ENCODE measurements around the gene PLCB4. TPM values are rescaled to one million over a fixed set of nuclear protein-coding genes. Genes with fewer than 3 reads are reported as not detected.

PLCB4 gene
- polyA plus RNA-seq, 1 of the 3 experiments (the other 2 are of a cell fraction), result 5.5 TPM

- no peak for TF ChIP-seq MXI1 (IDR thresholded peaks at IDR 0.05; ENCODE audit: low read depth, low read length)
- no peak for TF ChIP-seq NFIC (IDR thresholded peaks at IDR 0.05; ENCODE audit: borderline replicate concordance)
- no peak for TF ChIP-seq POLR2AphosphoS5 (IDR thresholded peaks at IDR 0.05; ENCODE audit: low read depth, low read length)
- no peak for TF ChIP-seq FOXJ3 (CRISPR knock-in tag; IDR thresholded peaks at IDR 0.05)
- no peak for TF ChIP-seq NRF1 (IDR thresholded peaks at IDR 0.05; ENCODE audit: low read depth, low read length)
- TF ChIP-seq YY1 (IDR thresholded peaks at IDR 0.05; ENCODE audit: low read depth), result no peak
Observed at GRCh38 chr20:9154464-9155024, 85.7 kb downstream of the PLCB4 start (continued).

- CTCF ChIA-PET, result interaction anchor here (1.7 kb wide), 1 partner anchor 11 kb away, joined by 5 read pairs; no protein-coding TSS in a partner anchor
- no peaks in the 10 kb centered on the region for H4K20me1 ChIP-seq (ENCODE audit: insufficient read depth)
- no peak overlapping the region for H3K4me2 ChIP-seq
- POLR2A ChIA-PET, result no interaction called here
- no peaks in the 10 kb centered on the region for H3K9me3 ChIP-seq
- H3K4me1 ChIP-seq (ENCODE audit: control insufficient read depth in 1 of 2, insufficient read depth in 2 of 2, low read depth in 1 of 2, low read length in 1 of 2), result peaks cover 12% of the 10 kb centered on the region in 2 experiments; a peak in 3 of 4 replicates
- WGBS (ENCODE audit: low lambda C conversion rate), result 90% methylated on average over 4 of the region's 4 CpGs
- no peak overlapping the region for H3K4me3 ChIP-seq (ENCODE audit: low read depth in 2 of 2, low read length in 1 of 2)
- H3K79me2 ChIP-seq (ENCODE audit: insufficient read depth), result no peaks in the 10 kb centered on the region
- no peaks in the 10 kb centered on the region for H3K9me2 ChIP-seq
- H3K27ac ChIP-seq (ENCODE audit: low read depth in 2 of 2, low read length in 1 of 2), result no peak overlapping the region
- no peaks in the 10 kb centered on the region for H3F3A ChIP-seq (replicated peaks; ENCODE audit: insufficient read depth)
- no peak overlapping the region for H3K9ac ChIP-seq
- TF ChIP-seq FOXJ3 (CRISPR knock-in tag; IDR thresholded peaks at IDR 0.05), result no peak
- TF ChIP-seq NFIC (IDR thresholded peaks at IDR 0.05; ENCODE audit: borderline replicate concordance), result no peak
- DNase-seq, result no peak
- no peaks in the 10 kb centered on the region for H3K36me3 ChIP-seq (replicated peaks in 1 of 2; ENCODE audit: control insufficient read depth in 1 of 2, insufficient read depth in 2 of 2, low read length in 1 of 2)
- H3K27me3 ChIP-seq (ENCODE audit: insufficient read depth), result no peaks in the 10 kb centered on the region
- H2AFZ ChIP-seq (ENCODE audit: low read depth), result no peak overlapping the region
Observed at GRCh38 chr20:9156529-9157280, 87.8 kb downstream of the PLCB4 start.

DNA sequence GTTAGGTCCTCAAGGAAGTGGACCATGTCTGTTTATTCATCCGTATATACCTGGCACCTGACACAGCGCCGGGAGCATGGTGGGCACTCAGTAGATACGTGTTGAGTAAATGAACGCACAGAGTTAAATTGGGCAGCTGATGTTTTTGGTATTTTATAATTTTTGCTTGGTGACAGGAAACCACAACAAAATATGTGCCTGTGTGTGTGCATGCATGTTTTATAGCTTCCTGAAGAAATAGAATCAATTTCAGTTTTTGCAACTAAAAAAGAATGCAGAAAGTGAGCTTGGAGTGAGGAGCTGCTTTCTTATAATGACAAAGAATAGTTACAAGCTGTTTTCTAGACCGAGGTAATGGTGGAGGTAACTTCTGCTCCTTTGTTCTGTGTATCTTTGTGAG, 91.4 kb downstream of the PLCB4 start:
- peak overlapping the region; percentile 5 to 25; a peak in 2 of 4 replicates for H3K27ac ChIP-seq (ENCODE audit: low read depth in 2 of 2, low read length in 1 of 2)
- peaks cover 12 to 21% of the 10 kb centered on the region in 2 experiments; a peak in 3 of 4 replicates for H3K4me1 ChIP-seq (ENCODE audit: control insufficient read depth in 1 of 2, insufficient read depth in 2 of 2, low read depth in 1 of 2, low read length in 1 of 2)
- ChIA-PET CTCF (interaction anchor here (0.6 to 1.5 kb wide), 3 partner anchors 20 to 401 kb away, joined by 3 read pairs; no protein-coding TSS in a partner anchor), POLR2A (no interaction called here)
- DNase-seq, result no peak
- TF ChIP-seq MXI1 (IDR thresholded peaks at IDR 0.05; ENCODE audit: low read depth, low read length), result no peak
- no peaks in the 10 kb centered on the region; the same call in 1 of the 2 replicates for H3K79me2 ChIP-seq (ENCODE audit: insufficient read depth)
- peak overlapping the region; percentile 23; the same call in 1 of the 2 replicates for H3K4me2 ChIP-seq
- H3K27me3 ChIP-seq (ENCODE audit: insufficient read depth), result no peaks in the 10 kb centered on the region
- WGBS (ENCODE audit: low lambda C conversion rate), result 90% methylated on average over 6 of the region's 6 CpGs
- no peaks in the 10 kb centered on the region for H3K9me2 ChIP-seq
- no peak overlapping the region; a peak in 1 of 4 replicates for H3K4me3 ChIP-seq (ENCODE audit: low read depth in 2 of 2, low read length in 1 of 2)
- no peaks in the 10 kb centered on the region for H3K9me3 ChIP-seq
- H3K36me3 ChIP-seq (replicated peaks in 1 of 2; ENCODE audit: control insufficient read depth in 1 of 2, insufficient read depth in 2 of 2, low read length in 1 of 2), result no peaks in the 10 kb centered on the region
- H2AFZ ChIP-seq (ENCODE audit: low read depth), result no peak overlapping the region
- H3K9ac ChIP-seq, result no peak overlapping the region
- no peaks in the 10 kb centered on the region for H3F3A ChIP-seq (replicated peaks; ENCODE audit: insufficient read depth)
- H4K20me1 ChIP-seq (ENCODE audit: insufficient read depth), result no peaks in the 10 kb centered on the region

GRCh38 chr20:9160757-9161156, 91.9 kb downstream of the PLCB4 start:
- Histone ChIP-seq H3K4me3 (ENCODE audit: low read depth in 2 of 2, low read length in 1 of 2) (no peak overlapping the region; a peak in 1 of 4 replicates), H3K9me2 (no peaks in the 10 kb centered on the region), H3K27me3 (ENCODE audit: insufficient read depth) (no peaks in the 10 kb centered on the region), H3K9ac (no peak overlapping the region), H3K27ac (ENCODE audit: low read depth in 2 of 2, low read length in 1 of 2) (peak overlapping the region; percentile 5 to 25; a peak in 2 of 4 replicates), H3K36me3 (replicated peaks in 1 of 2; ENCODE audit: control insufficient read depth in 1 of 2, insufficient read depth in 2 of 2, low read length in 1 of 2) (no peaks in the 10 kb centered on the region), H2AFZ (ENCODE audit: low read depth) (no peak overlapping the region), H3K4me1 (ENCODE audit: control insufficient read depth in 1 of 2, insufficient read depth in 2 of 2, low read depth in 1 of 2, low read length in 1 of 2) (peaks cover 12 to 21% of the 10 kb centered on the region in 2 experiments; a peak in 3 of 4 replicates), H3K4me2 (peak overlapping the region; percentile 23; the same call in 1 of the 2 replicates), H3K9me3 (no peaks in the 10 kb centered on the region), H3F3A (replicated peaks; ENCODE audit: insufficient read depth) (no peaks in the 10 kb centered on the region), H4K20me1 (ENCODE audit: insufficient read depth) (no peaks in the 10 kb centered on the region), H3K79me2 (ENCODE audit: insufficient read depth) (no peaks in the 10 kb centered on the region; the same call in 1 of the 2 replicates)
- no peak for TF ChIP-seq FOXM1 (IDR thresholded peaks at IDR 0.05; ENCODE audit: low read depth)
- TF ChIP-seq RCOR1 (IDR thresholded peaks at IDR 0.05; ENCODE audit: low read length), result no peak
- 0 out of 2 replicates have a peak, but pooled peaks have one; percentile 3 for TF ChIP-seq PBX3 (IDR thresholded peaks at IDR 0.05)
- TF ChIP-seq TCF12 (IDR thresholded peaks at IDR 0.05), result no peak
- TF ChIP-seq NFIC (IDR thresholded peaks at IDR 0.05; ENCODE audit: borderline replicate concordance), result no peak
- TF ChIP-seq, protein P1, sequence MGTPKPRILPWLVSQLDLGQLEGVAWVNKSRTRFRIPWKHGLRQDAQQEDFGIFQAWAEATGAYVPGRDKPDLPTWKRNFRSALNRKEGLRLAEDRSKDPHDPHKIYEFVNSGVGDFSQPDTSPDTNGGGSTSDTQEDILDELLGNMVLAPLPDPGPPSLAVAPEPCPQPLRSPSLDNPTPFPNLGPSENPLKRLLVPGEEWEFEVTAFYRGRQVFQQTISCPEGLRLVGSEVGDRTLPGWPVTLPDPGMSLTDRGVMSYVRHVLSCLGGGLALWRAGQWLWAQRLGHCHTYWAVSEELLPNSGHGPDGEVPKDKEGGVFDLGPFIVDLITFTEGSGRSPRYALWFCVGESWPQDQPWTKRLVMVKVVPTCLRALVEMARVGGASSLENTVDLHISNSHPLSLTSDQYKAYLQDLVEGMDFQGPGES (IDR thresholded peaks at IDR 0.05; ENCODE audit: low read depth, low read length), result no peak
- TF ChIP-seq, protein P2, sequence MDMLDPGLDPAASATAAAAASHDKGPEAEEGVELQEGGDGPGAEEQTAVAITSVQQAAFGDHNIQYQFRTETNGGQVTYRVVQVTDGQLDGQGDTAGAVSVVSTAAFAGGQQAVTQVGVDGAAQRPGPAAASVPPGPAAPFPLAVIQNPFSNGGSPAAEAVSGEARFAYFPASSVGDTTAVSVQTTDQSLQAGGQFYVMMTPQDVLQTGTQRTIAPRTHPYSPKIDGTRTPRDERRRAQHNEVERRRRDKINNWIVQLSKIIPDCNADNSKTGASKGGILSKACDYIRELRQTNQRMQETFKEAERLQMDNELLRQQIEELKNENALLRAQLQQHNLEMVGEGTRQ (IDR thresholded peaks at IDR 0.05; ENCODE audit: borderline replicate concordance, low read depth, low read length), result no peak
- no peak for TF ChIP-seq CHD2 (IDR thresholded peaks at IDR 0.05; ENCODE audit: low read length, partially characterized antibody)
- ChIA-PET POLR2A (no interaction called here), CTCF (interaction anchor here (0.9 to 1.5 kb wide), 2 partner anchors 19 to 401 kb away, joined by 3 read pairs; no protein-coding TSS in a partner anchor)
- no peak for DNase-seq
- 84% methylated on average over 2 of the region's 2 CpGs for WGBS (ENCODE audit: low lambda C conversion rate)

Data from SK-N-SH (cell line).